Spleen (tissue), 7 donors: ENCODE measurements around the gene GRPEL1.

Experiments
- POLR2A ChIP-seq, 3 donors: fragments of 450-650 bp; IDR thresholded peaks; one replicate each; pipeline ENCODE4 v1.5.1; 2017; ENCODE audit warnings: antibody characterized with exemption in 3 of 3, mild to moderate bottlenecking in 1 of 3
- TF ChIP-seq, protein P1 (sequence below), 11 experiments: fragments of 200-600 bp in 7 of 11; fragments of 450-650 bp in 4 of 11; sonication (generic) in 4 of 11; IDR thresholded peaks in 8 of 11; conservative IDR thresholded peaks in 3 of 11; 1 replicate in 7 of 11; 2 replicates in 4 of 11; pipeline versions ENCODE4 v1.4.0 to v1.8.0; 2016 to 2021; ENCODE audit warnings: antibody characterized with exemption in 11 of 11, inconsistent platforms in 4 of 11, mild to moderate bottlenecking in 1 of 11
- donor health status: DM: no; HTN: no; CAD: no; lungs with moderate emphysema.
- donor health status: DM: no; HTN: no; CAD: no.
- donor health status: DM: no; HTN: no; CAD: no.

DNA sequence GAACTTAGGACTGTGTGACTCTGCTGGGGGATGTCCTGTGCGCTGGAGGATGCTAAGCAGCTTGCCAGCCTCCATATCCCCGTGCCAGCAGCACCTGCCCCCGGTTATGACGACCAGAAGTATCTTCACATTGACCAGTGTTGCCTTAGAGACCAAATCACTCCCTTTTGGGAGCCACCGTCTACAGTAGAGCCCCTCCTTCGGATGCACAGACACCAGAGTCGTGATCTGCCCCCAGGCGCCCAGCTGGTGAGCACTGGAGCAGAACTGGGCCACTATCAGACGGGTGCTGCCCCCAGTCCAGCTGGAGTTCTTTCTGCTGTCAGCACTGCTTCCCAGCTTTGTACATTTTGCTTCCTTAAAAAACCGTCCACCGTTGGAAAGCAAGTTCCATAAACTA lies 54.7 kb downstream of the GRPEL1 start:
- TF ChIP-seq POLR2A (IDR thresholded peaks at IDR 0.05) = no peak
- TF ChIP-seq, protein P1, sequence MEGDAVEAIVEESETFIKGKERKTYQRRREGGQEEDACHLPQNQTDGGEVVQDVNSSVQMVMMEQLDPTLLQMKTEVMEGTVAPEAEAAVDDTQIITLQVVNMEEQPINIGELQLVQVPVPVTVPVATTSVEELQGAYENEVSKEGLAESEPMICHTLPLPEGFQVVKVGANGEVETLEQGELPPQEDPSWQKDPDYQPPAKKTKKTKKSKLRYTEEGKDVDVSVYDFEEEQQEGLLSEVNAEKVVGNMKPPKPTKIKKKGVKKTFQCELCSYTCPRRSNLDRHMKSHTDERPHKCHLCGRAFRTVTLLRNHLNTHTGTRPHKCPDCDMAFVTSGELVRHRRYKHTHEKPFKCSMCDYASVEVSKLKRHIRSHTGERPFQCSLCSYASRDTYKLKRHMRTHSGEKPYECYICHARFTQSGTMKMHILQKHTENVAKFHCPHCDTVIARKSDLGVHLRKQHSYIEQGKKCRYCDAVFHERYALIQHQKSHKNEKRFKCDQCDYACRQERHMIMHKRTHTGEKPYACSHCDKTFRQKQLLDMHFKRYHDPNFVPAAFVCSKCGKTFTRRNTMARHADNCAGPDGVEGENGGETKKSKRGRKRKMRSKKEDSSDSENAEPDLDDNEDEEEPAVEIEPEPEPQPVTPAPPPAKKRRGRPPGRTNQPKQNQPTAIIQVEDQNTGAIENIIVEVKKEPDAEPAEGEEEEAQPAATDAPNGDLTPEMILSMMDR (IDR thresholded peaks at IDR 0.05 in 8 of 11, conservative IDR thresholded peaks at IDR 0.05 in 3 of 11) = no peak
